Hepatocyte (in vitro differentiated cells): ENCODE data around the gene PICALM. TPM values are rescaled to one million over a fixed set of nuclear protein-coding genes. Genes with fewer than 3 reads are reported as not detected.

ENCODE experiments used
- DNase-seq: peaks from one replicate; pipeline ENCODE4 v3.0.0-alpha.2; 2016; ENCODE audit warnings: low spot score
- H2AFZ ChIP-seq: fragments of 200-600 bp; sonication (generic); 2 replicates; pipeline ENCODE4 v1.6.0; 2016; ENCODE audit warnings: antibody characterized with exemption, mild to moderate bottlenecking
- H3K27ac ChIP-seq: fragments of 200-600 bp; sonication (generic); 2 replicates; pipeline ENCODE4 v1.5.1; 2016; ENCODE audit warnings: mild to moderate bottlenecking
- H3K27me3 ChIP-seq: fragments of 200-600 bp; sonication (generic); 2 replicates; pipeline ENCODE4 v1.6.1; 2016
- H3K36me3 ChIP-seq: fragments of 200-600 bp; sonication (generic); replicated peaks from 2 replicates; pipeline ENCODE4 v1.5.1; 2016; ENCODE audit warnings: low read depth; ENCODE audit not compliant: insufficient read depth
- H3K4me1 ChIP-seq: fragments of 200-600 bp; sonication (generic); 2 replicates; pipeline ENCODE4 v1.5.1; 2016; ENCODE audit warnings: mild to moderate bottlenecking, moderate library complexity; ENCODE audit not compliant: insufficient read depth
- H3K4me2 ChIP-seq: fragments of 200-600 bp; sonication (generic); 2 replicates; pipeline ENCODE4 v1.6.0; 2016
- H3K4me3 ChIP-seq: fragments of 200-600 bp; sonication (generic); 2 replicates; pipeline ENCODE4 v1.5.1; 2016; ENCODE audit warnings: mild to moderate bottlenecking
- H3K79me2 ChIP-seq: fragments of 200-600 bp; sonication (generic); 2 replicates; pipeline ENCODE4 v1.6.0; 2017; ENCODE audit warnings: mild to moderate bottlenecking
- H3K9me2 ChIP-seq: fragments of 200-600 bp; sonication (generic); replicated peaks from 2 replicates; pipeline ENCODE4 v1.6.0; 2017; ENCODE audit warnings: mild to moderate bottlenecking; ENCODE audit not compliant: insufficient read depth
- H3K9me3 ChIP-seq: fragments of 200-600 bp; sonication (generic); 2 replicates; pipeline ENCODE4 v1.5.1; 2016; ENCODE audit warnings: low read depth, mild to moderate bottlenecking
- H4K20me1 ChIP-seq: fragments of 200-600 bp; sonication (generic); 2 replicates; pipeline ENCODE4 v1.6.0; 2016; ENCODE audit warnings: mild to moderate bottlenecking; ENCODE audit not compliant: insufficient read depth, poor library complexity, severe bottlenecking
- EZH2 ChIP-seq: fragments of 200-600 bp; sonication (generic); IDR thresholded peaks from 2 replicates; pipeline ENCODE4 v1.6.1; 2016; ENCODE audit warnings: antibody characterized with exemption, mild to moderate bottlenecking, borderline replicate concordance
- EZH2phosphoT487 ChIP-seq: fragments of 200-600 bp; sonication (generic); IDR thresholded peaks from one replicate; pipeline ENCODE4 v1.6.1; 2018; ENCODE audit warnings: antibody characterized with exemption, mild to moderate bottlenecking, low read depth, moderate library complexity; ENCODE audit not compliant: unreplicated experiment, severe bottlenecking
- WGBS: methylation state at CpG from one replicate; pipeline ENCODE4 v1.1.6; 2016; ENCODE audit warnings: low lambda C conversion rate; ENCODE audit errors: missing lambda C conversion rate; 5-methylcytosine and 5-hydroxymethylcytosine counted together
- polyA plus RNA-seq: library from polyadenylated mRNA; unstranded; fragments of >200 nt; fragmentation: Nextera tagmentation; extraction: Ambion mirVana; gene quantifications from 2 replicates; pipeline ENCODE4 v1.2.1, GENCODE V29; 2016
- total RNA-seq: library from RNA; depleted of rRNA; stranded (reverse); fragments of >200 nt; gene quantifications from 2 replicates; pipeline ENCODE4 v1.2.3, GENCODE V29; 2014
- TF ChIP-seq, protein P1 (sequence below): fragments of 200-600 bp; sonication (generic); IDR thresholded peaks from 2 replicates; pipeline ENCODE4 v1.5.1; 2016; ENCODE audit warnings: antibody characterized with exemption, mild to moderate bottlenecking; ENCODE audit not compliant: poor library complexity

Gene PICALM
- total and polyA plus RNA-seq, 2 experiments from 2014 or later, result 46.4 to 197 TPM

DNA sequence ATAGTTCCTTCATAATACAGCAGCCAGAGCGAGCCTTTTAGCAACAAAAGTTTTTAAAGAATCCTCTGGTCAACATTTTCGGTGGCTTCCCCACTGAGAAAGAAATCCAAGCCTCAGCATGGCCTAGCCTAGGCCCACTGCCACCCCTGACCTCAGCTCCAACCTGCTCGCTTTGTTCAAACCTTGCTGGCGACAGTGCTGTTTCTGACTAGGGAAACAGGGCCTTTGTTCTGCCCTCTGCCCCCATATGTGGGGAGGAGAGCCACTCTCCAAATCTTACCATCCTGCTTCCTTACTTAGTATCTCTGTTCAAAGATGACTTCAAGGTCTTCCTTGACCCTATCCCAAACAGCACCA, 117.9 kb downstream of the PICALM start:
- H3K36me3 ChIP-seq, result no peaks in the 10 kb centered on the region
- TF ChIP-seq, protein P1, sequence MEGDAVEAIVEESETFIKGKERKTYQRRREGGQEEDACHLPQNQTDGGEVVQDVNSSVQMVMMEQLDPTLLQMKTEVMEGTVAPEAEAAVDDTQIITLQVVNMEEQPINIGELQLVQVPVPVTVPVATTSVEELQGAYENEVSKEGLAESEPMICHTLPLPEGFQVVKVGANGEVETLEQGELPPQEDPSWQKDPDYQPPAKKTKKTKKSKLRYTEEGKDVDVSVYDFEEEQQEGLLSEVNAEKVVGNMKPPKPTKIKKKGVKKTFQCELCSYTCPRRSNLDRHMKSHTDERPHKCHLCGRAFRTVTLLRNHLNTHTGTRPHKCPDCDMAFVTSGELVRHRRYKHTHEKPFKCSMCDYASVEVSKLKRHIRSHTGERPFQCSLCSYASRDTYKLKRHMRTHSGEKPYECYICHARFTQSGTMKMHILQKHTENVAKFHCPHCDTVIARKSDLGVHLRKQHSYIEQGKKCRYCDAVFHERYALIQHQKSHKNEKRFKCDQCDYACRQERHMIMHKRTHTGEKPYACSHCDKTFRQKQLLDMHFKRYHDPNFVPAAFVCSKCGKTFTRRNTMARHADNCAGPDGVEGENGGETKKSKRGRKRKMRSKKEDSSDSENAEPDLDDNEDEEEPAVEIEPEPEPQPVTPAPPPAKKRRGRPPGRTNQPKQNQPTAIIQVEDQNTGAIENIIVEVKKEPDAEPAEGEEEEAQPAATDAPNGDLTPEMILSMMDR, result no peak
- no peak for TF ChIP-seq EZH2phosphoT487
- TF ChIP-seq EZH2, result no peak
- no peaks in the 10 kb centered on the region for H3K9me2 ChIP-seq
- no peaks in the 10 kb centered on the region for H3K4me1 ChIP-seq
- WGBS, result over 99% methylated on average over 4 of the region's 4 CpGs
- no peaks in the 10 kb centered on the region for H4K20me1 ChIP-seq
- no peak overlapping the region for H2AFZ ChIP-seq
- H3K79me2 ChIP-seq, result no peaks in the 10 kb centered on the region
- no peak for DNase-seq
- H3K27ac ChIP-seq, result no peak overlapping the region
- no peaks in the 10 kb centered on the region for H3K27me3 ChIP-seq
- H3K4me3 ChIP-seq, result no peak overlapping the region
- no peaks in the 10 kb centered on the region for H3K9me3 ChIP-seq
- no peak overlapping the region for H3K4me2 ChIP-seq

DNA sequence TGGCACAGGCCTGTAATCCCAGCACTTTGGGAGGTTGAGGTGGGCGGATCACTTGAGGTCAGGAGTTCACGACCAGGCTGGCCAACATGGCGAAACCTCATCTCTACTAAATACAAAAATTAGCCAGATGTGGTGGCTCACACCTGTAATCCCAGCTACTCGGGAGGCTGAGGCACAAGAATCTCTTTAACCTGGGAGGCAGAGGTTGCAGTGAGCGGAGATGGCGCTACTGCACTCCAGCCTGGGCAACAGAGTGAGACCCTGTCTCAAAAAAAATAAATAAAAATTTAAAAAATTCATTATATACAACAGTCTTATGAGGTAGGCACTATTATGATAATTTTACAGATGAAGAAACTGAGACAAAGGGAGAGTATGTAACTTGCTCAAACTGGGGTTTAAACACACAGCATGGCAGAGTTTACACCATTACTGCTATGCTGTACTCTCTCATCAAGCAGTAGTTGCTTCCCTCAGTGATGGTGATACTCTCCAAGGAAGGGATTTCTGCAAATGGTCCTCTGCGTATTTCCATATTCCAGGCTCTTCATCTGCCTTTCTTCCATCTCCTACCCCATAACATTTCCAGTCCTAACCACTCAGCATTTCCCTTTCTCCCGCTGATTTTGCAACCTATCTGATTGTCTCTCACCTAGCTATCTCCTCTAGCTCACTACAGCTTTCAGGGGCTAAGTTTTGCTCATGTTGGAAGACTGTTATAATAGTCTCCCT, 118.4 kb downstream of the PICALM start:
- Histone ChIP-seq H3K4me1 (no peaks in the 10 kb centered on the region), H3K27me3 (no peaks in the 10 kb centered on the region), H3K4me2 (no peak overlapping the region), H3K4me3 (no peak overlapping the region), H3K9me2 (no peaks in the 10 kb centered on the region), H3K27ac (no peak overlapping the region), H3K9me3 (no peaks in the 10 kb centered on the region), H3K79me2 (no peaks in the 10 kb centered on the region), H3K36me3 (no peaks in the 10 kb centered on the region), H2AFZ (no peak overlapping the region), H4K20me1 (no peaks in the 10 kb centered on the region)
- DNase-seq, result no peak
- TF ChIP-seq EZH2phosphoT487 (no peak), EZH2 (no peak)
- TF ChIP-seq, protein P1, result no peak
- 96% methylated on average over 8 of the region's 8 CpGs for WGBS

DNA sequence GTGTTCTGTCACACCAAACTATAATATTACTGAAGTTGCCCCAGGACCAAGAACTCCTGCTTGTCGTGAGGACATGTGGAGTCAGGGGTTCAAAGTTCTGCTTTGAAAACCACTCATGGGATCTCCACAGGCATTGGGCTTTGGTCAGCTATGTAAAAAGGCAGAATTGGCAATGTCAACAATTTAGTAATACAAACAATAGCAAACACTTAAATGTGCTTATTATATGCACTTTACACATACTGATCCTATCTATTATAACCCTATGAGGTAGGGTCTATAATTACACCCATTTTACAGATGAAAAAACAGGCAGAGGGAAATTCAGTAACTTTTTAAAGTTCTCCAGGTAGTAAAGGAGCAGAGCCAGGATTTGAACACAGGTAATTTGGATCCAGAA, 119.1 kb downstream of the PICALM start:
- no peak overlapping the region for H3K27ac ChIP-seq
- no peaks in the 10 kb centered on the region for H3K9me2 ChIP-seq
- H4K20me1 ChIP-seq, result no peaks in the 10 kb centered on the region
- no peak for DNase-seq
- no peak for TF ChIP-seq EZH2
- TF ChIP-seq, protein P1, result no peak
- TF ChIP-seq EZH2phosphoT487, result no peak
- WGBS, result 55% methylated on average over 1 of the region's 1 CpG
- H3K36me3 ChIP-seq, result no peaks in the 10 kb centered on the region
- no peaks in the 10 kb centered on the region for H3K27me3 ChIP-seq
- H3K4me1 ChIP-seq, result no peaks in the 10 kb centered on the region
- no peaks in the 10 kb centered on the region for H3K79me2 ChIP-seq
- H3K4me2 ChIP-seq, result no peak overlapping the region
- H3K9me3 ChIP-seq, result no peaks in the 10 kb centered on the region
- H2AFZ ChIP-seq, result no peak overlapping the region
- no peak overlapping the region for H3K4me3 ChIP-seq
